Measurements from ENCODE around the gene ZMYND19.
"Not testable (repeated sequence)": the region's sequence is repeated elsewhere in the genome, so short reads cannot be mapped to it uniquely, and the experiment has no call there.

The ZMYND19 gene

GRCh38 chr9:137630679-137631078 lies 40.4 kb upstream of the ZMYND19 start:
- peaks cover 87% of the 10 kb centered on the region for H3K79me2 ChIP-seq (ENCODE audit: insufficient read depth, low read length)
- peak overlapping the region; percentile 49 for H3K4me3 ChIP-seq (ENCODE audit: low read length, poor library complexity, severe bottlenecking)
- H3K4me1 ChIP-seq (ENCODE audit: insufficient read depth, low read length, poor library complexity, severe bottlenecking) = peaks cover 43% of the 10 kb centered on the region
- TF ChIP-seq EZH2phosphoT487 (IDR thresholded peaks at IDR 0.05; ENCODE audit: borderline replicate concordance) (no peak), CTCF (conservative IDR thresholded peaks at IDR 0.05; ENCODE audit: low read length) (no peak)
- no peaks in the 10 kb centered on the region for H3K9me3 ChIP-seq (ENCODE audit: insufficient read depth, low read depth, low read length)
- H3K9ac ChIP-seq (ENCODE audit: low read depth, low read length, poor library complexity, severe bottlenecking) = peak overlapping the region; percentile 45
- peaks cover 55% of the 10 kb centered on the region for H4K20me1 ChIP-seq (ENCODE audit: insufficient read depth, low read length, poor library complexity, severe bottlenecking)
- no peaks in the 10 kb centered on the region for H3K27me3 ChIP-seq (ENCODE audit: insufficient read depth, low read length, poor library complexity, severe bottlenecking)
- H3F3A ChIP-seq (ENCODE audit: low read depth) = peaks cover 7% of the 10 kb centered on the region; the same call in 1 of the 2 replicates
- H3K9me2 ChIP-seq (replicated peaks; ENCODE audit: low read depth, low read length) = no peaks in the 10 kb centered on the region
- peak overlapping the region; percentile 65 for H3K4me2 ChIP-seq (ENCODE audit: low read depth, low read length, poor library complexity, severe bottlenecking)
- no peak overlapping the region for H2AFZ ChIP-seq (ENCODE audit: low read length)
- no peaks in the 10 kb centered on the region for H3K36me3 ChIP-seq (ENCODE audit: insufficient read depth, low read length)

GRCh38 chr9:137630126-137630525 lies 39.8 kb upstream of the ZMYND19 start:
- H3F3A ChIP-seq (ENCODE audit: low read depth) = peaks cover 7% of the 10 kb centered on the region; the same call in 1 of the 2 replicates
- peaks cover 58% of the 10 kb centered on the region for H4K20me1 ChIP-seq (ENCODE audit: insufficient read depth, low read length, poor library complexity, severe bottlenecking)
- TF ChIP-seq EZH2phosphoT487 (IDR thresholded peaks at IDR 0.05; ENCODE audit: borderline replicate concordance) (no peak), CTCF (conservative IDR thresholded peaks at IDR 0.05; ENCODE audit: low read length) (no peak)
- H3K4me2 ChIP-seq (ENCODE audit: low read depth, low read length, poor library complexity, severe bottlenecking) = peak overlapping the region; percentile 65
- no peaks in the 10 kb centered on the region for H3K27me3 ChIP-seq (ENCODE audit: insufficient read depth, low read length, poor library complexity, severe bottlenecking)
- H3K36me3 ChIP-seq (ENCODE audit: insufficient read depth, low read length) = no peaks in the 10 kb centered on the region
- peak overlapping the region; percentile 45 for H3K9ac ChIP-seq (ENCODE audit: low read depth, low read length, poor library complexity, severe bottlenecking)
- H2AFZ ChIP-seq (ENCODE audit: low read length) = no peak overlapping the region
- peaks cover 44% of the 10 kb centered on the region for H3K4me1 ChIP-seq (ENCODE audit: insufficient read depth, low read length, poor library complexity, severe bottlenecking)
- no peaks in the 10 kb centered on the region for H3K9me3 ChIP-seq (ENCODE audit: insufficient read depth, low read depth, low read length)
- peak overlapping the region; percentile 49 for H3K4me3 ChIP-seq (ENCODE audit: low read length, poor library complexity, severe bottlenecking)
- H3K79me2 ChIP-seq (ENCODE audit: insufficient read depth, low read length) = peaks cover 90% of the 10 kb centered on the region
- no peaks in the 10 kb centered on the region for H3K9me2 ChIP-seq (replicated peaks; ENCODE audit: low read depth, low read length)

GRCh38 chr9:137627406-137627805 lies 37.1 kb upstream of the ZMYND19 start:
- Histone ChIP-seq H3K4me1 (ENCODE audit: insufficient read depth, low read length, poor library complexity, severe bottlenecking) (peaks cover 45% of the 10 kb centered on the region), H3K79me2 (ENCODE audit: insufficient read depth, low read length) (peaks cover 91% of the 10 kb centered on the region), H3K4me2 (ENCODE audit: low read depth, low read length, poor library complexity, severe bottlenecking) (peak overlapping the region; percentile 65), H4K20me1 (ENCODE audit: insufficient read depth, low read length, poor library complexity, severe bottlenecking) (peaks cover 59% of the 10 kb centered on the region), H3K4me3 (ENCODE audit: low read length, poor library complexity, severe bottlenecking) (peak overlapping the region; percentile 60)
- H3F3A ChIP-seq (ENCODE audit: low read depth); H2AFZ ChIP-seq (ENCODE audit: low read length); H3K9me2 ChIP-seq (replicated peaks; ENCODE audit: low read depth, low read length); H3K9ac ChIP-seq (ENCODE audit: low read depth, low read length, poor library complexity, severe bottlenecking); H3K36me3 ChIP-seq (ENCODE audit: insufficient read depth, low read length); H3K9me3 ChIP-seq (ENCODE audit: insufficient read depth, low read depth, low read length); H3K27me3 ChIP-seq (ENCODE audit: insufficient read depth, low read length, poor library complexity, severe bottlenecking): not testable (repeated sequence)

- H4K20me1 ChIP-seq (ENCODE audit: insufficient read depth, low read length, poor library complexity, severe bottlenecking) = peaks cover 58% of the 10 kb centered on the region
Observed at GRCh38 chr9:137626464-137626863, 36.2 kb upstream of the ZMYND19 start.

GRCh38 chr9:137622211-137622610 lies 31.9 kb upstream of the ZMYND19 start:
- H3K9me2 ChIP-seq (replicated peaks; ENCODE audit: low read depth, low read length); H3K4me3 ChIP-seq (ENCODE audit: low read length, poor library complexity, severe bottlenecking); H3K9me3 ChIP-seq (ENCODE audit: insufficient read depth, low read depth, low read length); H3K36me3 ChIP-seq (ENCODE audit: insufficient read depth, low read length); H3K27me3 ChIP-seq (ENCODE audit: insufficient read depth, low read length, poor library complexity, severe bottlenecking); H3F3A ChIP-seq (ENCODE audit: low read depth); H3K9ac ChIP-seq (ENCODE audit: low read depth, low read length, poor library complexity, severe bottlenecking); H2AFZ ChIP-seq (ENCODE audit: low read length): not testable (repeated sequence)
- Histone ChIP-seq H3K4me1 (ENCODE audit: insufficient read depth, low read length, poor library complexity, severe bottlenecking) (peaks cover 34% of the 10 kb centered on the region), H3K4me2 (ENCODE audit: low read depth, low read length, poor library complexity, severe bottlenecking) (peak overlapping the region; percentile 46), H4K20me1 (ENCODE audit: insufficient read depth, low read length, poor library complexity, severe bottlenecking) (peaks cover 65% of the 10 kb centered on the region), H3K79me2 (ENCODE audit: insufficient read depth, low read length) (peaks cover 87% of the 10 kb centered on the region)

More at GRCh38 chr9:137626464-137626863, 36.2 kb upstream of the ZMYND19 start:
- H3K9me2 ChIP-seq (replicated peaks; ENCODE audit: low read depth, low read length) = no peaks in the 10 kb centered on the region
- H3K9me3 ChIP-seq (ENCODE audit: insufficient read depth, low read depth, low read length) = no peaks in the 10 kb centered on the region
- no peak overlapping the region for H3K4me3 ChIP-seq (ENCODE audit: low read length, poor library complexity, severe bottlenecking)
- TF ChIP-seq EZH2phosphoT487 (IDR thresholded peaks at IDR 0.05; ENCODE audit: borderline replicate concordance) (no peak), CTCF (conservative IDR thresholded peaks at IDR 0.05; ENCODE audit: low read length) (no peak)
- H3K79me2 ChIP-seq (ENCODE audit: insufficient read depth, low read length) = peaks cover 91% of the 10 kb centered on the region
- peaks cover 7% of the 10 kb centered on the region; the same call in 1 of the 2 replicates for H3F3A ChIP-seq (ENCODE audit: low read depth)
- H3K36me3 ChIP-seq (ENCODE audit: insufficient read depth, low read length) = no peaks in the 10 kb centered on the region
- H3K4me1 ChIP-seq (ENCODE audit: insufficient read depth, low read length, poor library complexity, severe bottlenecking) = peaks cover 39% of the 10 kb centered on the region
- no peak overlapping the region for H3K9ac ChIP-seq (ENCODE audit: low read depth, low read length, poor library complexity, severe bottlenecking)
- no peak overlapping the region for H2AFZ ChIP-seq (ENCODE audit: low read length)
- H3K27me3 ChIP-seq (ENCODE audit: insufficient read depth, low read length, poor library complexity, severe bottlenecking) = no peaks in the 10 kb centered on the region
- H3K4me2 ChIP-seq (ENCODE audit: low read depth, low read length, poor library complexity, severe bottlenecking) = peak overlapping the region; percentile 20

Measured in Loucy (cell line).